Lung (tissue), 12 donors: Measurements from ENCODE around the gene CLPTM1L. TPM values are rescaled to one million over a fixed set of nuclear protein-coding genes. Genes with fewer than 3 reads are reported as not detected.
"Not testable (repeated sequence)": the region's sequence is repeated elsewhere in the genome, so short reads cannot be mapped to it uniquely, and the experiment has no call there.

ENCODE experiments used
- ATAC-seq: fragments of 200-7000 bp; cut with Tn5 transposase; one replicate; pipeline ENCODE4 v1.9.1; 2020; ENCODE audit warnings: moderate number of reproducible peaks; ENCODE audit not compliant: insufficient read depth, low FRiP score
- DNase-seq, 3 donors: peaks; one replicate each; pipeline ENCODE4 v3.0.0-alpha.2; 2013 to 2017
- H3K27ac ChIP-seq, 2 donors: one replicate each; pipeline ENCODE4 v1.5.1; 2013; ENCODE audit warnings: mild to moderate bottlenecking in 2 of 2, moderate library complexity in 2 of 2, control low read depth in 1 of 2, inconsistent platforms in 1 of 2, low read depth in 1 of 2, low read length in 1 of 2
- H3K27me3 ChIP-seq, 3 donors: one replicate each; pipeline ENCODE4 v1.5.1; 2013; ENCODE audit warnings: low read length in 2 of 3; ENCODE audit not compliant: control insufficient read depth in 3 of 3, insufficient read depth in 3 of 3
- H3K36me3 ChIP-seq, 4 donors: one replicate each; pipeline ENCODE4 v1.5.1; 2013; ENCODE audit warnings: low read length in 4 of 4, mild to moderate bottlenecking in 1 of 4, moderate library complexity in 1 of 4; ENCODE audit not compliant: control insufficient read depth in 4 of 4, insufficient read depth in 4 of 4
- H3K4me1 ChIP-seq, 5 donors: one replicate each; pipeline ENCODE4 v1.5.1; 2013; ENCODE audit warnings: low read length in 5 of 5, mild to moderate bottlenecking in 2 of 5, moderate library complexity in 1 of 5; ENCODE audit not compliant: control insufficient read depth in 5 of 5, insufficient read depth in 5 of 5
- H3K4me3 ChIP-seq: one replicate; pipeline ENCODE4 v1.5.1; 2013; ENCODE audit warnings: mild to moderate bottlenecking, control low read depth, moderate library complexity
- H3K9ac ChIP-seq, 2 donors: one replicate each; pipeline ENCODE4 v1.5.1; 2013; ENCODE audit warnings: low read length in 2 of 2, control low read depth in 1 of 2; ENCODE audit not compliant: insufficient read depth in 1 of 2
- H3K9me3 ChIP-seq, 4 donors: one replicate each; pipeline ENCODE4 v1.5.1; 2013; ENCODE audit warnings: low read length in 3 of 4, mild to moderate bottlenecking in 1 of 4, moderate library complexity in 1 of 4; ENCODE audit not compliant: control insufficient read depth in 4 of 4, insufficient read depth in 3 of 4
- CTCF ChIP-seq: IDR thresholded peaks from 2 replicates; pipeline ENCODE4 v1.5.1; 2012; ENCODE audit warnings: mild to moderate bottlenecking; ENCODE audit errors: control extremely low read depth, extremely low read depth
- WGBS, 2 donors: extraction: QIAGEN DNeasy Blood & Tissue Kit; methylation state at CpG; one replicate each; pipeline ENCODE4 v1.1.7; 2013; 5-methylcytosine and 5-hydroxymethylcytosine counted together
- polyA plus RNA-seq, 2 donors: library from polyadenylated mRNA; stranded (reverse); fragments of 200-250 nt; gene quantifications; one replicate each; pipeline ENCODE4 v1.2.1, GENCODE V29; 2013
- total RNA-seq, 2 donors: library from RNA; depleted of rRNA in 1 of 2; stranded (reverse); fragments of >200 nt in 1 of 2; gene quantifications; one replicate each; pipeline ENCODE4 v1.2.1, GENCODE V29; 2014 to 2021
- donor health status: control.
- donor health status: control.
- donor health status: Bipolar disorder and iron deficiency.
- donor health status: healthy.
- donor health status: DM: yes; HTN: yes; CAD: no.

CLPTM1L gene
- total and polyA plus RNA-seq, 4 donors: 79.0 to 153 (median 144) TPM

DNA sequence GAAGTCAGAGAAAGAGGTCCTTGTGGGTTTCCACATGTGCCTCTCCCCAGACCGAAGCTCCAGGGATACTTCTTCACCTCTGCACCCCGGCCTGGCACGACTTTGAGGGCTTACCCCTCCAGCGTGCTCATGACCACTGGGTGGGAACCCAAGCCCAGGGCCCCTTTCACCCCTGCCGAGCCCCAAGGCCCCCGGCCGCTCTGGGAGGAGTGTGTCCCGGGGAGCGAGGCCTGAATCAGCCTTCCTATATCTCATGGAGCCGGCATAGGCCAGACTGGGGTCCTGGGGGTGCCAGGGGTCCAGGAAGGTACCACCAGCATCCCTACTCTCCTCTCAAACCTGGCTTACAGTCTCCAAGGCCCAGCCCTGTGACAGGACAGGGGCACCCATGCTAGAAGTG, 67.1 kb downstream of the CLPTM1L start:
- DNase-seq (no peak), ATAC-seq (no peak)
- Histone ChIP-seq H3K9me3 (peaks cover 0 to 10% (median 0%) of the 10 kb centered on the region in 4 donors), H3K9ac (no peak overlapping the region), H3K4me3 (no peak overlapping the region), H3K27ac (no peak overlapping the region), H3K4me1 (no peaks in the 10 kb centered on the region), H3K27me3 (no peaks in the 10 kb centered on the region), H3K36me3 (no peaks in the 10 kb centered on the region)
- no peak for TF ChIP-seq CTCF
- 92% methylated on average over 10 of the region's 10 CpGs for WGBS, 2 donors

- WGBS, 2 donors: 87 to 94% methylated on average over 21 of the region's 21 CpGs
- H3K9me3 ChIP-seq: peaks cover 0 to 10% (median 0%) of the 10 kb centered on the region in 4 donors
- no peaks in the 10 kb centered on the region for H3K4me1 ChIP-seq
- no peak for TF ChIP-seq CTCF
- no peak overlapping the region for H3K27ac ChIP-seq
- no peak for DNase-seq
- no peak overlapping the region for H3K4me3 ChIP-seq
- H3K27me3 ChIP-seq: no peaks in the 10 kb centered on the region
- ATAC-seq: no peak
- no peaks in the 10 kb centered on the region for H3K36me3 ChIP-seq
- H3K9ac ChIP-seq: no peak overlapping the region
Observed at GRCh38 chr5:1277331-1277730, 67.6 kb downstream of the CLPTM1L start.

DNA sequence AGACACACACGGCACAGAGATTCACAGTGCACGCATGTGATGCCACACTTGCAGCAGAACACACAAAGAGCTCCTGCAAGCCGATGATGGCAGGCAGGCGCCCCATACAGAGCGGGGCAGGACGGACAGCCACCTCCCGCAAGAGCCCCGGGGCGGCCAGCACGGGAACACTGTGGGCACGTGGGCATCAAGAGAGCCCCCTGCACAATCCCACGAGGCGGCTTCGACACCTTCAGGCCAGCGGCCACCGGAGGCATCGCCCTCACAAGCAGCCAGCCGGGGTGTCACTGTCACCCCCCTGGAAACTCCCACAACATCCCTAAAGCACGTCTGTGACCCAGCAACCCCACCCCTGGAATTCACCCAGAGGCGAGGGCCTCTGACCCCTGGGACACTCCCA, 68.0 kb downstream of the CLPTM1L start:
- peaks cover 0 to 10% (median 0%) of the 10 kb centered on the region in 4 donors for H3K9me3 ChIP-seq
- 87 to 92% methylated on average over 20 of the region's 20 CpGs for WGBS, 2 donors
- H3K27me3 ChIP-seq: no peaks in the 10 kb centered on the region
- H3K9ac ChIP-seq: no peak overlapping the region
- H3K4me1 ChIP-seq: no peaks in the 10 kb centered on the region
- H3K27ac ChIP-seq: no peak overlapping the region
- DNase-seq: no peak
- ATAC-seq: no peak
- H3K36me3 ChIP-seq: no peaks in the 10 kb centered on the region
- H3K4me3 ChIP-seq: no peak overlapping the region
- TF ChIP-seq CTCF: no peak

GRCh38 chr5:1275397-1276391, 69.2 kb downstream of the CLPTM1L start:
- H3K9me3 ChIP-seq, DNase-seq, H3K27ac ChIP-seq, H3K4me3 ChIP-seq, H3K27me3 ChIP-seq, ATAC-seq, H3K36me3 ChIP-seq, H3K9ac ChIP-seq, H3K4me1 ChIP-seq: not testable (repeated sequence)
- WGBS, 2 donors: 83 to 87% methylated on average over 10 of the region's 10 CpGs
